GM18520 (cell line): ENCODE data around the gene TNS3.

ENCODE experiments used
- ATAC-seq: cut with Tn5 transposase; IDR thresholded peaks from one replicate; pipeline ENCODE4 v1.9.1; 2021; ENCODE audit not compliant: unreplicated experiment

TNS3 gene

GRCh38 chr7:47508389-47509380 is 73.2 kb downstream of the TNS3 start:
- no peak for ATAC-seq

GRCh38 chr7:47507522-47507921 is 74.4 kb downstream of the TNS3 start:
- ATAC-seq: no peak

- no peak for ATAC-seq
Measured at GRCh38 chr7:47506382-47507339, 75.2 kb downstream of the TNS3 start.

DNA sequence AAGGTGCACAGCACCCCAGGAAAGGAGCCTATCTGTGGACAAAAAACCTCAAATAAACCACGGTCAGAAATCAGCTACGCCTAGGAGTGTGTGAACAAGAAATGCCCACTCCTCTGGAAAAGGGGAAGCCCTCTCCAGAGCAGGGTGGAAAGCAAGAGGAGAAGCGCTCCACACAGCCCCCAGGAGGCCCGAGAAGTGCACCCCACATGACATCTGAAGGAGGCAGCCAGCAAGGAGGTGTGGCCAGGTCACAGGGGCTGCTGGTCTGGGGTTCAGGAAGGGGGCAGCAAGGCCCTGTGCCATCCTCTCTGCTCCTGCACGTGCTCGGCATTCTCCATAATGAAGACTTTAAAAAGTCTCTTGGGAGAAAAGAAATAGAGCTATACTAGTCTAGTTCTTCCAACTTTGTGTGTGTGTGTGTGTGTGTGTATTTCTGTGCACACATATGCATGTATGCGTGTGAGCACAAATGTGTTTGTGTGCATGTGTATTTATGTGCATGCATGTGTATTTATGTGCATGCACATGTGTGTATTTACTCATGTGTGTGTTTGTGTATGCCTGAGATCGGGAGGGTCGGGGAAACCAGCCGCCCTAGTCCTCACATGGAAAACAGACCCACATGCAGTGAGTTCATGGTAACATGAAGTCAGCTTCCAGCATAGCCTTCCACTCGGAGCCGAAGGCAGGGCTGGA is 76.5 kb downstream of the TNS3 start:
- ATAC-seq: no peak

GRCh38 chr7:47504551-47505311 is 77.2 kb downstream of the TNS3 start:
- ATAC-seq: no peak

DNA sequence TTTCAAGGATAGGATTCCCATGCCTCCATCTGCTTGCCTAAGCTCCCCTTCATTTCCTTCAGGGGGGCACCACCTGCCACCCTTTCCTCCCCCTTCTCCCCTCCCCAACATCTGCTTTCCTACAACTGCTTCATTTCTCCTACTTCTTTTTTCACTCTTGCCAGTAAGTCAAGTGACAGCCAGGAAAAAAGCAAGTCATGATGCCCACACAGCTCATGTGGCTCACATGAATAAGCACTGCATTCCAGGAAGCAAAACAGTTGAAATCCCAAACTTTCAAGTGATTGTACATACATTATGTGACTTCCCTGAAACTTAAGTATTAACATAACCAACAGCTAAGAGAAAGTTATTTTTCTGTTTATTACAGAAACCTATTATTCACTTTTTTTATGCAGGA is 78.6 kb downstream of the TNS3 start:
- no peak for ATAC-seq

DNA sequence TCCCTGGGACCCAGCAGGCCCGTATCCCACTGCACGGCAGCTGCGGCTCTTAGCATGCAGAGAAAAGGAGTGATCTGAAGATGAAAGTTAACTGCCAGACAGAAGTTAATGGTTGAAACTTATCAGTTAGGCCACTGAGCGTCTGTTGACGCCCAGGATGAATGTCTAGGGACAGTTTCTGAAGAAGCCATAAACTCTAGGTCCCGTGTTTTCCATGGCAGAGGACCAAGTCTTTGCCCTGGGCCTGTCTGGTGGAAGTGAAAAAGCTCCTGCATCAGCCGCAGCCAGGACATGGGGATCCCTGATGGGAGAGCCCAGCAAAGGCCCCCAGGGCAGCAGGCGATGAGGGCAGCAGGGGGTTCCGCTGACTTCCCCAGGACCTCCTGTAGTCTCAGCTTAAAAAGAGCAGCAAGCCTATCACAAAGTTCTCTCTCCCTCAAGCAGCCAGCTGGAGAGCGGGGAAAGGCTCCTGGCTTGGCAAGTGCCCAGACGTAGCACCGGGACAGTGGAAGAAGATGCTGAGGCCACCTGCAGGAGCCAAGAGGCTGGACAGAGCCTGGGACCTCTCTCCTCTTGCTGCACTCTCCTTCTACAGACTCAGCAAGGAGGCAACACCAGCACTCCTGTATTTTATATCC is 79.6 kb downstream of the TNS3 start:
- ATAC-seq: no peak

DNA sequence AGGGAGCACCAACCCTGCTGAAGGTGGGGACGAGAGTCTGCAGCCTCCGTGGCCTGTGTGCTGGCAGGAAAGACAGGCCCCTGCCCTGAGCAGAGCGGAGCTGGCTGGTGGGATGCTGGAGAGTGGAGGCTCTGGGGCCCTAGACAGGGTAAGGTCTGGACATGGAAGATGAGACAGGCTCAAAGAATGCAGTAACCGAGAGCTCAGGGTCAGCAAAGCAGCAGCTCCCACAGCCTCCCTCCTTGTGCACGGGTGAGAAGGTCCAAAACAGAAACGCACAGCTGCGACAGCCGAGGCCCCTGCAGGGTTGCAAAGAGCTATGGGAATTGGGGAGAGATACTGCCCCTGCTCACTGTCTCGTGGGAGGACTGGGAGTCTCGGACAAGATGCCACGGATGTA is 80.5 kb downstream of the TNS3 start:
- ATAC-seq: no peak

GRCh38 chr7:47500103-47500563 is 81.8 kb downstream of the TNS3 start:
- ATAC-seq: no peak

DNA sequence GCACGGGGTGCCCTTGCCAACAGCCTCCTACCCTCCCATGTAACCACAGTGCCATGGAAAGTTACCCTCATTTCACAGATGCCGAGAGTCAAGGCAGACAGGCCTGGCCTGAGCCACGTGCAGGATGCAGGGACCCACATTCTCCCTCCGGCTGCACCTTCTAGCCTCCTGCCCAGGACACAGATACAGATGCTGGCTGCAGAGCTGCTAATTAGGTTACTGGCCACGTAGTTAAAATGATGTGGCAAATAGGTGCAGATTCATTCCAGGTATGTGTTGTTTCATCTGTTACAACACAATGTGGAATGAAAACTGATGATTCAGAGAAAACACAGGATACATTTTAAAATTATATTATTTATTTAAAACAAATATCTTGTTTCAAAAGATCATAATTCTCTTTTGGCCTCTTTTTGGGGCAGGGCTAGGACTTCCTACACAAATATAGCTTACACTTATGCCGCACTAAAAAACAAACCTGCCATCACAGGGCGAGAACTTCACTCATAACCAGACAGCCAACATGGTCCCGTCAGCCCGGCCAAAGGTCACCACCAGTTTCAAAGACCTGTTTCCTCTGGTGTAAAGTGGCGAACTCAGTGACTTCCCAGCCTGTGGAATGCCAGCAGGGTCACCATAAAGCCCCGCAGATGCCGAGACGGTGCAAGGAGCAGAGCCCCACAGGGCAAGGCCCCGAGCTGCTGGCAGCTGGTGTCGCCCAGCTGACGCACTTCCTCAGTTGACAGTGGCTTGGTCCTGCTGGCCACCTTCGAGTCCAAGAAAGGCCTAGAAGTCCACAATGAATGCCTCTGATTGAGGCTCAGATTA is 83.5 kb downstream of the TNS3 start:
- no peak for ATAC-seq

GRCh38 chr7:47497367-47498096 is 84.4 kb downstream of the TNS3 start:
- peak; percentile 87 for ATAC-seq

GRCh38 chr7:47496666-47497065 is 85.2 kb downstream of the TNS3 start:
- ATAC-seq: no peak

DNA sequence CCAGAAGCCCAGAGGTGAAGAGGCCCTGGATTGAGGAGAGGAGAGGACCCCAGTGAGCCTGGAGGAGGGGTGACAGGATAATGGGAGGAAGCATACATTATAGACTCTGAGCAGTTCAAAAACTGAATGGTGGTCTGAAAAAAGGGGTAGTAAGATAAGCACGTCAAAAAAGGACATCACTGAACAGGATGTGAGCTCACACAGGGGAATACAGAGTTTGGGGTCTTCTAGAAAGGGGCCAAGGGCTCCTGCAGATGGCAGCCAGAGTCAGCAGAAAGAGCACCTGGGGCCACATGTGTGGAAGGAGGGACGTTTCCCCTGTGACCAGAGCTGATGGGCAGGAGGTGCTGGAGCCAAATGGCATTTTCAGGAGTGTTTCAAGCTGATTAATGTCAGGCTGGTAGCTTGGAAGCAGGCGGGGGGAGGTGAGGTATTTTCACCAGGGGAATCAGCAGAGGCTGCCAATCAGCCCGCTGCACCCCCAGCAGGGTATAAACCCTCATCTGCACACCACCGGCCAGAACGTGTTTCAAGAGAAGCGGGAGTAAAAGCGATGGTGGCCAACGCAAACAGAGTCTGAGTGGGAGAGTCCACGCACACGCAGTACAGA is 85.8 kb downstream of the TNS3 start:
- no peak for ATAC-seq

DNA sequence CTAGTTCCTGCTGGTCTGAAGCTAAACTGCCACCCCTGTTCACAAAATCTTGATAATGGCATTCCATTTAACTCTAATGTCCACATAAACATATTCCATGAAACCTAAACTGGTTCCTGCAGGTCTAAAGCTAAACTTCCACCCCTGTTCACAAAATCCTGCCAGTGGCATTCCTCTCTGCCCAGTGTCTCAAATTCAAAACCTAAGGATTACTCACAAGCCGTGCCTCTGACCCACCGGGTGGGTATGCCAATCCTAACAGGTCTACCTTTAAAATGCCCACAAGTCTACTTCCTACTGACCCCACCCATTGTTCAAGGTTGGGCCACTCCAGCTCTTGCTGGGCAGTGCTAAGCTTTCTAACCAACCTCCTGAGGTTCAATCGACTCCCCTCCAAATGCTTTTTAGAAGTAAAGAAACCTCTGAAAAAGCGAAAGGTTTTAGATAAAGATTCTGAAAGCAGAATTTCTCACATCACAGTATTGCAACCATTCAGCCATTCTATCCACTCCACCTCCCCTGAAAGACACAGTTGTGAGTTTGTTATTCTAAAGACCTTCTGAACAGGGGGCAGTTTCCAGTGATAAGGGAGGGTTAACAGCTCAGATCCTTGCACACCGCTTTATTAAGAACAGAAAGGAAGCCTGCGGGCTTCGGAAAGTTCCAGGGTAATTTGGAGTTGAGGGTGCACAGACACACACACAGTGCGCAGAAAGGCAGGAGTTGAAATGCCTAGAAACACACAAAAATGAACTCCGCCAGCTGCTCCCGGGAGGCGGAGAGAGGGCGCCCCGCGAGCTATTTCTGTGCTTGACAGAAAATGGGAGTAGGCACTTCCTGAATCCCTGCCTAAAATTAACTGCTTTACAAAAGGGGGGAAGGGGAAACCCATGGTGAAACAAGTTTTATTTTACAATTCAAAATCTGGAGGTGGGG is 87.7 kb downstream of the TNS3 start:
- ATAC-seq: no peak

DNA sequence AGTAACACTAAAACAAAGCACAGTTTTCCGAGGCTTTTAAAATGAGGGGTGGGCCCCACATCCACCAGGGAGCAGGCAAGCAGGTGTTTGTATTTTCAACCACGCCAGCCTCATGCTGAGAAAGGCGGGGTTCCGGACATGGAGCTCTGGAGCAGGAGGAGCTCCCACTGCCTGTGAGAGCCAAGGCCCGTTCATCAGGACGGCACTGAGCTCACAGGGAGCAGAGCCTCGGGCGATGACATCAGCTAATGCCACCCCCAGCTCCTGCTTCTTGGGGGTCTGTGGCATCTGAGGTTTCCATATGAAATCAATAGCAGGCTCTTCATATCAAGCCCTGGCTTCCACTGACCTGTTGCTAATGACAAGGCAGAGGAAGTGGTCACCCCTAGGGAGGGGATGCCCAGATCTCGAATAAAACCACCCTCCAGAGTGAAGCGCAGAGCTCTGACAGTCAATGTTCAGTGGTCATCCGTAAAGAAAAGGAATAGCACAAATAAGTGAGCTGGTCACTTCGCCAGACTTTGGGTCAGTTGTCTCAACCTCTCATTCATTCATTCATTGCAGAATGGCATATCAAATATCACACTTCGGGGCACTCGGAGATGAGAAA is 89.1 kb downstream of the TNS3 start:
- ATAC-seq: no peak
